Common myeloid progenitor, CD34-positive (primary cell): Measurements from ENCODE around the gene CNTNAP4.

Experiments
- CTCF ChIA-PET: fragments of 350-600 bp; sonication (Branson Sonifier 250); formaldehyde crosslinking; loops from one replicate; lab custom pipeline; 2021; ENCODE audit warnings: antibody characterized with exemption; lab: Charles Lee
- POLR2A ChIA-PET: fragments of 350-600 bp; sonication (Branson Sonifier 250); formaldehyde crosslinking; loops from one replicate; lab custom pipeline; 2021; ENCODE audit warnings: antibody characterized with exemption; lab: Charles Lee
- DNase-seq, 3 donors: peaks; one replicate each; pipeline versions ENCODE4 v3.0.0 to v3.0.0-alpha.2; 2013
- H3K27ac ChIP-seq, 2 experiments: 1 replicate in 1 of 2; 2 replicates in 1 of 2; pipeline ENCODE4 v1.7.0; 2013; ENCODE audit warnings: inconsistent platforms in 2 of 2, low read length in 2 of 2, mild to moderate bottlenecking in 2 of 2, low read depth in 1 of 2, moderate library complexity in 1 of 2; ENCODE audit not compliant: severe bottlenecking in 2 of 2, insufficient read depth in 1 of 2, poor library complexity in 1 of 2
- H3K27me3 ChIP-seq, 5 experiments: replicated peaks in 2 of 5; 1 replicate in 3 of 5; 2 replicates in 2 of 5; pipeline versions ENCODE4 v1.6.1 to v1.7.0; 2013; ENCODE audit warnings: low read length in 4 of 5, mild to moderate bottlenecking in 2 of 5, moderate library complexity in 2 of 5, inconsistent platforms in 1 of 5; ENCODE audit not compliant: insufficient read depth in 5 of 5, control insufficient read depth in 4 of 5
- H3K36me3 ChIP-seq, 4 experiments: 1 replicate in 2 of 4; 2 replicates in 2 of 4; pipeline versions ENCODE4 v1.6.1 to v1.7.0; 2013; ENCODE audit warnings: low read length in 3 of 4, control low read depth in 1 of 4, mild to moderate bottlenecking in 1 of 4; ENCODE audit not compliant: control insufficient read depth in 4 of 4, insufficient read depth in 4 of 4
- H3K4me1 ChIP-seq, 4 experiments: 1 replicate in 3 of 4; 2 replicates in 1 of 4; pipeline versions ENCODE4 v1.6.1 to v1.7.1; 2013; ENCODE audit warnings: low read length in 3 of 4, mild to moderate bottlenecking in 3 of 4, control low read depth in 1 of 4, inconsistent platforms in 1 of 4, moderate library complexity in 1 of 4; ENCODE audit not compliant: control insufficient read depth in 4 of 4, insufficient read depth in 4 of 4; ENCODE audit errors: control extremely low read depth in 1 of 4
- H3K4me3 ChIP-seq, 7 experiments: 1 replicate in 4 of 7; 2 replicates in 3 of 7; pipeline versions ENCODE4 v1.5.1 to v1.7.0; 2013; ENCODE audit warnings: mild to moderate bottlenecking in 7 of 7, low read length in 6 of 7, moderate library complexity in 6 of 7, inconsistent platforms in 2 of 7, low read depth in 2 of 7, control low read depth in 1 of 7; ENCODE audit not compliant: insufficient read depth in 4 of 7, control insufficient read depth in 1 of 7; ENCODE audit errors: extremely low read depth in 1 of 7
- H3K9me3 ChIP-seq, 5 experiments: 1 replicate in 4 of 5; 2 replicates in 1 of 5; pipeline versions ENCODE4 v1.6.1 to v1.7.1; 2013; ENCODE audit warnings: low read length in 4 of 5, mild to moderate bottlenecking in 2 of 5, inconsistent platforms in 1 of 5, low read depth in 1 of 5, moderate library complexity in 1 of 5; ENCODE audit not compliant: control insufficient read depth in 4 of 5, insufficient read depth in 2 of 5; ENCODE audit errors: control extremely low read depth in 1 of 5
- WGBS: methylation state at CpG from one replicate; pipeline ENCODE4 v1.1.5; 2013; ENCODE audit not compliant: insufficient coverage; 5-methylcytosine and 5-hydroxymethylcytosine counted together

CNTNAP4 gene

DNA sequence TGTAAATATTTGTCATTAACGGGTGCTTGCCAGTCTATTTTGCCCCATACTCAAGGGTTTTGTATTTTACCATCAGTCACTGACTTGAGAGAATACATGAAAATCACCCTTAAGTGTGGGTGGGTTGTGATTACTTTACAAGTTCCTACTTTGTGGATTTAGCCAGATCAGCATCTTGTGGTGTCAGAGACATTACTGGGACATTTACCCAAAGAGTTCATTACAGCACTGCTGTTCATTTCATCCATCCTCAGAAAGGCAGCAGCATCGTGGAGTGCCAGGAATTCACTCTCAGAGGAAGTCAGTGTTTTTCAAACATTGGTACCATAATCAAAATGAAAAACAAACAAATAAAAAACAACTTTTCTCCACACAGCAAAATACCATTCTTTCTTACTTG is 110.8 kb downstream of the CNTNAP4 start:
- POLR2A ChIA-PET: no interaction called here
- Histone ChIP-seq H3K9me3 (no peaks in the 10 kb centered on the region), H3K27ac (no peak overlapping the region), H3K36me3 (no peaks in the 10 kb centered on the region), H3K27me3 (no peaks in the 10 kb centered on the region), H3K4me1 (no peaks in the 10 kb centered on the region), H3K4me3 (no peak overlapping the region)
- 80% methylated on average over 1 of the region's 2 CpGs for WGBS
- no peak for DNase-seq
- CTCF ChIA-PET: no interaction called here

DNA sequence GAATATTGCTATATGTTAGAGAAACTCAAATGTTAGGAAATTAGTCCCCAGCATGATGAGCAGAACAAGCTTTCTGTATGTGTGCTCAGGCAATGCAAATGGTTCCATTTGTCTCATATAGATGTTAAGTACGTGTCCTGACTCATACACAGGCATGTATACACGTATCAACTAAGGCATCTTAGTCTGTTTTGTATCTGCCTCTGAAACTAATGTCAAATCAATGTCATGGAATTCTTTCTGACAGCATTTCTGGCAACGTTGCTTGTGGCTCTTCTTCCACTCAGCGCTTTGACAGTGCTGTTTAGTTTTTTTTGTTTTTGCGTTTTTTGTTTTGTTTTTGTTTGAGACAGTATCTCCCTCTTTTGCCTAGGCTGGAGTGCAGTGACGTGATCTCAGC is 111.9 kb downstream of the CNTNAP4 start:
- Histone ChIP-seq H3K27me3 (no peaks in the 10 kb centered on the region), H3K4me1 (no peaks in the 10 kb centered on the region), H3K36me3 (no peaks in the 10 kb centered on the region), H3K4me3 (no peak overlapping the region), H3K27ac (no peak overlapping the region), H3K9me3 (no peaks in the 10 kb centered on the region)
- no peak for DNase-seq
- ChIA-PET POLR2A (no interaction called here), CTCF (no interaction called here)
- WGBS: 98% methylated on average over 5 of the region's 6 CpGs

DNA sequence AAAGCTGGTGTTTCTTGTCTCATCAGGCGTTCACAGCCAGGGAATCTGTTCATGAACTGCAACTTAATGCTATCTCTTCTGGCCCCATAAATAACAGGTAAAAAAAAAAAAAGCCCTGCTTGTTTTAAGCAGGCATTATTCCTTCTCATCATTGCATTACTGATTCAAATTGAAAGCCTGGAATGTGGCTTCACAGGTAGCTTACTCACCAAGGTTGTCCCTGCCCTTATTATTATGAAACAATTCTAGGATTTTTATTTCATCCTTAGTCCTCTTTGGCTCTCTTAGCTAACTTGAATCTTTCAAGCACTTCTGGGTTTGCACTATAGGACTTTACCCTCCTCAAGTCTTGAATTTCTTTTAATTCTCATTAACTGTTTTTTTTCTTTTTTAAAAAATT is 113.3 kb downstream of the CNTNAP4 start:
- POLR2A ChIA-PET: no interaction called here
- DNase-seq: no peak
- CTCF ChIA-PET: no interaction called here
- no peak overlapping the region for H3K4me3 ChIP-seq
- H3K27me3 ChIP-seq: no peaks in the 10 kb centered on the region
- no peaks in the 10 kb centered on the region for H3K4me1 ChIP-seq
- no peak overlapping the region for H3K27ac ChIP-seq
- no peaks in the 10 kb centered on the region for H3K9me3 ChIP-seq
- H3K36me3 ChIP-seq: no peaks in the 10 kb centered on the region
- WGBS: 100% methylated on average over 1 of the region's 1 CpG

DNA sequence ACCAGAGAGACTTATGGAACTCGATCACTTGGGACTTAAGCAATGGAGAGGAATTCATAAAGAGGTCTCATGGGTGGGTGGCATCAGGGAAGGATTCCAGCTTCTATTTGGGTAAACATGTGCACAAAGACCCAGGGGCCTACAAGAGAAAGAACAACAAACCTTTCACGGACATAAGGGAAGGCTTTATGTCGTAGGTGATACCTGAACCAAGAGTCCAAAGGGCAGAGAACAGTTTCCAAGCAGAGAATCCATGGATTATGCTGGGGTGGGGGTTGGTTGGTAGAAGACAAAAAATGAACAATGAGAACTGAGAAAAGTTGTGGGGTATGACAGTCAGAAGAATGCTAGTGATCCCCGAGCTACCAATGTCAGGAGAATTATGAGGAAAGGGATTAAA is 119.8 kb downstream of the CNTNAP4 start:
- no peak overlapping the region for H3K27ac ChIP-seq
- H3K9me3 ChIP-seq: no peaks in the 10 kb centered on the region
- 89% methylated on average over 4 of the region's 4 CpGs for WGBS
- no peak overlapping the region for H3K4me3 ChIP-seq
- H3K36me3 ChIP-seq: no peaks in the 10 kb centered on the region
- ChIA-PET CTCF (interaction anchor here (1.1 to 1.2 kb wide), 2 partner anchors 8 to 55 kb away, joined by 3 to 4 read pairs; no protein-coding TSS in a partner anchor), POLR2A (no interaction called here)
- no peaks in the 10 kb centered on the region for H3K4me1 ChIP-seq
- H3K27me3 ChIP-seq: no peaks in the 10 kb centered on the region
- DNase-seq: no peak

DNA sequence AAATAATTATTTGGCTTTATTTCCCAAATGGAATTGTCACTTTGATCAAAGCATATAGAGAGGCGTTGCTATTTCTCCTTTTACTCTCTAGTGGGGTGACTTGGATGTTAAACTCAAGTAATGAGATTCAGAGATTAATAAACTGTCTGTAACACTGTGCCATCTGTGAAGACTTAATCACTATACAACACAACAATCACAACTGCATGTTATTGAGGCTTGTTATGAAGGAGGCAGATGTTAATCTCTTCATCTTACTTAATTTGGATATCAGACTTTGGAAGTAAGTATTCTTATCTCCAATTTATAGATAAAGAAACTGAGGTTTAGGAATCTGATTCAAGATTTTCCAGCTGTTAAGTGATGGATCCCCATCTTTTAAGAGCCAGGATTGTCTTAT is 132.5 kb downstream of the CNTNAP4 start:
- Histone ChIP-seq H3K36me3 (no peaks in the 10 kb centered on the region), H3K27me3 (no peaks in the 10 kb centered on the region), H3K4me3 (no peak overlapping the region), H3K9me3 (no peaks in the 10 kb centered on the region), H3K4me1 (no peaks in the 10 kb centered on the region), H3K27ac (no peak overlapping the region)
- CTCF ChIA-PET: no interaction called here
- WGBS: no CpG with 5 or more reads among the region's 1 CpG
- POLR2A ChIA-PET: no interaction called here
- no peak for DNase-seq

DNA sequence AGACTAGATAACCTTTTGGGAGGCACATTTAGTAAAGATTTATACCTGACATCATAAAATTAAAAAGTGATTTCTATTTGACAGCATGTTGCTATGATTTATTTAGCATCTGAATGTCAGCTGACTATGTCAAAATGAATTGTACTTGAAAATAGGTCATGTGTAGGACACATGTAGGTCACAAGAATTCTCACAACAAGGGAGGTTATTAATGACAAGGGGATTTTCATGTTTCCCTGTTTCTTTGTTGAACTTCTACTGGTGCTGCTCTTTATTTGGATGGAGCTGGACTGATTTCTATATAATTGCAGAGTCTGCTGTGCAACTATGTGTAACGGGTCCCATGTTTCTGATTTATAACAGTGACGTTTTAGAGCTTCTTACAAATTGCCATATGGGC is 144.4 kb downstream of the CNTNAP4 start:
- H3K36me3 ChIP-seq: no peaks in the 10 kb centered on the region
- H3K4me3 ChIP-seq: no peak overlapping the region
- WGBS: 100% methylated on average over 1 of the region's 2 CpGs
- ChIA-PET POLR2A (no interaction called here), CTCF (no interaction called here)
- no peaks in the 10 kb centered on the region for H3K9me3 ChIP-seq
- H3K27me3 ChIP-seq: no peaks in the 10 kb centered on the region
- DNase-seq: no peak
- H3K4me1 ChIP-seq: no peaks in the 10 kb centered on the region
- no peak overlapping the region for H3K27ac ChIP-seq

DNA sequence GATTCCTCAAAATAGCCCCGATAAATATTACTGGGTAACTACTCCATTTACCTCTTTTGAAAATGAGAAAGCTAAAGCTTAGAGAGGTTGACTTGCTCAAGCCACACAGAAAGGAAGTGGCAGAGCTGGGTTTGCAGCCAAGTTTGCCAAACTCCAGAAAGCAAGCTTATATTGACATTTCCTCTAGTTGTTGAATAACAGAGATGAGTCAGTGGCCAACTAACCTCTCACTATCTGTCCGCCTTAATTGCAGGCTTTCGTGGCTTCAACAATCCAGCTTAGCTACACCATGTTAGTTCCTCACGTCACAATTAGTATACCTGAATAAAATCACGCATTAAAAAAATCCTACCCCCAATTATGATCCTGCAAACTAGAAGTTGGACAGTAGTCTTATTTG is 151.7 kb downstream of the CNTNAP4 start:
- H3K27ac ChIP-seq: no peak overlapping the region
- no peaks in the 10 kb centered on the region for H3K9me3 ChIP-seq
- ChIA-PET CTCF (no interaction called here), POLR2A (no interaction called here)
- H3K4me3 ChIP-seq: no peak overlapping the region
- no peak for DNase-seq
- no peaks in the 10 kb centered on the region for H3K4me1 ChIP-seq
- WGBS: 100% methylated on average over 2 of the region's 5 CpGs
- no peaks in the 10 kb centered on the region for H3K27me3 ChIP-seq
- no peaks in the 10 kb centered on the region for H3K36me3 ChIP-seq
